HCT116 (cell line): ENCODE measurements around the gene ZNF287. TPM values are rescaled to one million over a fixed set of nuclear protein-coding genes. Genes with fewer than 3 reads are reported as not detected.

Experiments
- ATAC-seq: fragments of 200-7000 bp; cut with Tn5 transposase; 2 replicates; pipeline ENCODE4 v1.9.1; 2020; ENCODE audit warnings: mild to moderate bottlenecking, moderate library complexity
- BruUV-seq: library from RNA; stranded (reverse); fragments of 400-500 nt; replicated peaks from 2 replicates; lab custom pipeline; 2021; lab: Mats Ljungman, UMichigan
- CTCF ChIA-PET: fragments of 300-600 bp; sonication (Branson Sonifier 250); formaldehyde crosslinking; loops from one replicate; lab custom pipeline; 2021; ENCODE audit warnings: antibody characterized with exemption; lab: Charles Lee
- POLR2A ChIA-PET: fragments of 300-600, 350-600 bp; sonication (Branson Sonifier 250); formaldehyde crosslinking; loops from one replicate; lab custom pipeline; 2021; ENCODE audit warnings: antibody characterized with exemption; lab: Charles Lee
- RAD21 ChIA-PET, 2 experiments: fragments of 300-600 bp; sonication (Branson Sonifier 250); formaldehyde crosslinking; loops; one replicate each; lab custom pipeline; 2023; ENCODE audit warnings: low total read pairs in 2 of 2; ENCODE audit not compliant: uncharacterized antibody in 2 of 2, unreplicated experiment in 2 of 2, low non-redundant PET in 1 of 2; lab: Charles Lee
- DNase-seq: peaks from one replicate; pipeline ENCODE4 v3.0.0-alpha.2; 2010; ENCODE audit warnings: low read depth, low spot score
- H2AFZ ChIP-seq: fragments of 200-600 bp; shearing (Covaris generic), sonication (generic); 2 replicates; pipeline ENCODE4 v1.6.1; 2017; ENCODE audit warnings: low read depth, mixed run types, mixed read lengths, antibody characterized with exemption, low read length; ENCODE audit not compliant: poor library complexity, severe bottlenecking
- H3K27ac ChIP-seq: 2 replicates; pipeline ENCODE4 v1.5.1; 2012; ENCODE audit warnings: low read depth, low read length
- H3K27me3 ChIP-seq: fragments of 200-600 bp; sonication (generic); 2 replicates; pipeline ENCODE4 v1.6.1; 2016; ENCODE audit warnings: mixed run types, low read length, mixed read lengths; ENCODE audit not compliant: insufficient read depth
- H3K36me3 ChIP-seq, 2 experiments: fragments of 200-500 bp in 1 of 2; fragments of 200-600 bp in 1 of 2; sonication (Bioruptor generic) in 1 of 2; sonication (generic) in 1 of 2; 2 replicates each; pipeline versions ENCODE4 v1.5.1 to v1.6.1; 2014 to 2016; ENCODE audit warnings: low read length in 2 of 2, inconsistent platforms in 1 of 2, mixed read lengths in 1 of 2, mixed run types in 1 of 2; ENCODE audit not compliant: insufficient read depth in 2 of 2, control insufficient read depth in 1 of 2
- H3K4me1 ChIP-seq, 2 experiments: fragments of 200-600 bp in 1 of 2; sonication (generic) in 1 of 2; 2 replicates each; pipeline versions ENCODE4 v1.5.1 to v1.6.1; 2012 to 2017; ENCODE audit warnings: low read length in 2 of 2, inconsistent platforms in 1 of 2, mild to moderate bottlenecking in 1 of 2, mixed read lengths in 1 of 2, mixed run types in 1 of 2, moderate library complexity in 1 of 2; ENCODE audit not compliant: insufficient read depth in 2 of 2, control insufficient read depth in 1 of 2
- H3K4me2 ChIP-seq: fragments of 200-600 bp; sonication (generic); 2 replicates; pipeline ENCODE4 v1.6.1; 2017; ENCODE audit warnings: mixed run types, low read length, mixed read lengths
- H3K4me3 ChIP-seq, 2 experiments: fragments of 200-600 bp in 1 of 2; sonication (generic) in 1 of 2; replicated peaks in 1 of 2; 2 replicates each; pipeline ENCODE4 v1.5.1; 2011 to 2016; ENCODE audit warnings: low read length in 2 of 2, control low read depth in 1 of 2, low read depth in 1 of 2, mild to moderate bottlenecking in 1 of 2, mixed read lengths in 1 of 2, mixed run types in 1 of 2
- H3K79me2 ChIP-seq: fragments of 200-600 bp; sonication (generic); 2 replicates; pipeline ENCODE4 v1.6.1; 2017; ENCODE audit warnings: mild to moderate bottlenecking, mixed run types, low read length, moderate library complexity, mixed read lengths; ENCODE audit not compliant: insufficient read depth
- H3K9ac ChIP-seq: fragments of 200-600 bp; sonication (generic); 2 replicates; pipeline ENCODE4 v1.6.1; 2016; ENCODE audit warnings: low read length, mixed read lengths
- H3K9me2 ChIP-seq: fragments of 200-600 bp; sonication (generic), shearing (Covaris generic); 2 replicates; pipeline ENCODE4 v1.6.1; 2017; ENCODE audit warnings: mixed run types, mild to moderate bottlenecking, moderate library complexity; ENCODE audit not compliant: insufficient read depth
- H3K9me3 ChIP-seq, 2 experiments: fragments of 200-500 bp in 1 of 2; fragments of 200-600 bp in 1 of 2; sonication (Bioruptor generic) in 1 of 2; sonication (generic) in 1 of 2; 2 replicates each; pipeline ENCODE4 v1.6.1; 2014 to 2017; ENCODE audit warnings: low read length in 2 of 2, mixed read lengths in 2 of 2, inconsistent platforms in 1 of 2, low read depth in 1 of 2, mild to moderate bottlenecking in 1 of 2, mixed run types in 1 of 2, moderate library complexity in 1 of 2; ENCODE audit not compliant: control insufficient read depth in 1 of 2, insufficient read depth in 1 of 2
- H4K20me1 ChIP-seq: fragments of 200-600 bp; sonication (generic), shearing (Covaris generic); 2 replicates; pipeline ENCODE4 v1.6.1; 2017; ENCODE audit warnings: mixed run types, mild to moderate bottlenecking, moderate library complexity; ENCODE audit not compliant: insufficient read depth
- ATF3 ChIP-seq: IDR thresholded peaks from 2 replicates; pipeline ENCODE4 v1.6.1; 2012
- CTCF ChIP-seq, 3 experiments: fragments of 200-600 bp in 1 of 3; sonication (generic) in 1 of 3; IDR thresholded peaks in 2 of 3; conservative IDR thresholded peaks in 1 of 3; 2 replicates each; pipeline ENCODE4 v1.5.1; 2012 to 2017; ENCODE audit warnings: low read depth in 2 of 3, low read length in 2 of 3, antibody characterized with exemption in 1 of 3, borderline replicate concordance in 1 of 3, control low read depth in 1 of 3, mild to moderate bottlenecking in 1 of 3, mixed read lengths in 1 of 3, mixed run types in 1 of 3, moderate library complexity in 1 of 3; ENCODE audit not compliant: insufficient read depth in 1 of 3
- EGR1 ChIP-seq: IDR thresholded peaks from 2 replicates; pipeline ENCODE4 v1.6.1; 2012; ENCODE audit warnings: low read depth
- ELF1 ChIP-seq: IDR thresholded peaks from 2 replicates; pipeline ENCODE4 v1.6.1; 2012; ENCODE audit warnings: low read depth, borderline replicate concordance
- EZH2 ChIP-seq: fragments of 200-600 bp; sonication (generic); IDR thresholded peaks from 2 replicates; pipeline ENCODE4 v1.6.1; 2017; ENCODE audit warnings: antibody characterized with exemption, mixed run types
- EZH2phosphoT487 ChIP-seq: fragments of 200-600 bp; IDR thresholded peaks from 2 replicates; pipeline ENCODE4 v1.6.1; 2018; ENCODE audit warnings: antibody characterized with exemption, borderline replicate concordance
- FOSL1 ChIP-seq: IDR thresholded peaks from 2 replicates; pipeline ENCODE4 v1.6.1; 2012; ENCODE audit warnings: low read depth
- MAX ChIP-seq: IDR thresholded peaks from 2 replicates; pipeline ENCODE4 v1.6.1; 2012
- POLR2AphosphoS5 ChIP-seq: IDR thresholded peaks from 2 replicates; pipeline ENCODE4 v1.6.1; 2011; ENCODE audit warnings: mild to moderate bottlenecking, low read depth, low read length, moderate library complexity
- RAD21 ChIP-seq: IDR thresholded peaks from 2 replicates; pipeline ENCODE4 v1.6.1; 2012; ENCODE audit warnings: low read depth, mild to moderate bottlenecking
- SP1 ChIP-seq: IDR thresholded peaks from 2 replicates; pipeline ENCODE4 v1.6.1; 2012; ENCODE audit warnings: low read depth
- SRF ChIP-seq: IDR thresholded peaks from 2 replicates; pipeline ENCODE4 v1.6.1; 2012; ENCODE audit warnings: low read depth
- YY1 ChIP-seq: IDR thresholded peaks from 2 replicates; pipeline ENCODE4 v1.6.1; 2011; ENCODE audit warnings: low read length, low read depth, moderate library complexity, mild to moderate bottlenecking; ENCODE audit not compliant: insufficient replicate concordance; ENCODE audit errors: extremely low read depth
- ZNF274 ChIP-seq: fragments of 200-500 bp; sonication (Bioruptor generic); IDR thresholded peaks from 2 replicates; pipeline ENCODE4 v1.6.1; 2014; ENCODE audit warnings: mild to moderate bottlenecking, low read depth, low read length, inconsistent platforms
- intact Hi-C: fragments of 100-400 bp; cut with micrococcal nuclease; formaldehyde crosslinking; loops from 2 replicates; pipeline ENCODE4 v1.10.0; 2022
- total RNA-seq: library from RNA; stranded (reverse); gene quantifications from one replicate; pipeline ENCODE4 v1.2.1, GENCODE V29; 2021; ENCODE audit not compliant: unreplicated experiment

The ZNF287 gene
- total RNA-seq, 1 experiment from 2014 or later: not detected

GRCh38 chr17:16506188-16506587 lies 62.8 kb downstream of the ZNF287 start:
- no TSS peak for BruUV-seq
- ATAC-seq: peak; percentile 22; the same call in 1 of the 2 replicates
- Histone ChIP-seq H3K27ac (no peak overlapping the region), H3K9me2 (0 out of 2 replicates have a peak, but pooled peaks cover 3% of the 10 kb centered on the region), H3K9me3 (no peaks in the 10 kb centered on the region), H2AFZ (peak overlapping the region; percentile 86), H3K9ac (no peak overlapping the region), H3K27me3 (no peaks in the 10 kb centered on the region), H3K36me3 (no peaks in the 10 kb centered on the region), H3K4me2 (no peak overlapping the region), H4K20me1 (no peaks in the 10 kb centered on the region), H3K79me2 (no peaks in the 10 kb centered on the region), H3K4me1 (peaks cover 0 to 8% of the 10 kb centered on the region in 2 experiments; a peak in 1 of 4 replicates), H3K4me3 (no peak overlapping the region)
- RAD21 ChIA-PET: no interaction called here
- no peak for DNase-seq
- CTCF ChIA-PET: no interaction called here
- TF ChIP-seq CTCF (IDR thresholded peaks at IDR 0.05 in 2 of 3, conservative IDR thresholded peaks at IDR 0.05 in 1 of 3; ENCODE audit: borderline replicate concordance in 1 of 3, insufficient read depth in 1 of 3, low read depth in 2 of 3, low read length in 2 of 3) (peak in 2 of 3 experiments; percentile 42 to 44; a peak in 4 of 6 replicates), EZH2 (no peak), YY1 (no peak), ELF1 (no peak), ZNF274 (no peak)
- intact Hi-C loops: no loop called here
- POLR2A ChIA-PET: no interaction called here

GRCh38 chr17:16504984-16505383 lies 64.0 kb downstream of the ZNF287 start:
- Histone ChIP-seq H2AFZ (no peak overlapping the region), H3K4me1 (peaks cover 0 to 8% of the 10 kb centered on the region in 2 experiments; a peak in 1 of 4 replicates), H3K36me3 (no peaks in the 10 kb centered on the region), H3K9ac (no peak overlapping the region), H3K9me2 (0 out of 2 replicates have a peak, but pooled peaks cover 3% of the 10 kb centered on the region), H3K27ac (no peak overlapping the region), H3K9me3 (no peaks in the 10 kb centered on the region), H4K20me1 (no peaks in the 10 kb centered on the region), H3K4me3 (no peak overlapping the region), H3K27me3 (no peaks in the 10 kb centered on the region), H3K79me2 (no peaks in the 10 kb centered on the region), H3K4me2 (no peak overlapping the region)
- CTCF ChIA-PET: no interaction called here
- intact Hi-C loops: no loop called here
- RAD21 ChIA-PET: no interaction called here
- ATAC-seq (no peak), DNase-seq (no peak)
- POLR2A ChIA-PET: no interaction called here
- BruUV-seq: no TSS peak
- TF ChIP-seq SP1 (no peak), POLR2AphosphoS5 (no peak), FOSL1 (no peak), SRF (no peak), EGR1 (no peak), ATF3 (no peak), CTCF (IDR thresholded peaks at IDR 0.05 in 2 of 3, conservative IDR thresholded peaks at IDR 0.05 in 1 of 3; ENCODE audit: borderline replicate concordance in 1 of 3, insufficient read depth in 1 of 3, low read depth in 2 of 3, low read length in 2 of 3) (no peak), RAD21 (no peak), EZH2phosphoT487 (no peak), MAX (no peak), YY1 (no peak)
